Activated T-cell treated with anti-CD3 and anti-CD28 coated beads for 4 hours (primary cell): Measurements from ENCODE around the gene IL13RA2.

Experiments
- DNase-seq: peaks from one replicate; pipeline ENCODE4 v3.0.0-alpha.2; 2020

Gene IL13RA2

GRCh38 chrX:115017455-115017854, at the start of gene IL13RA2:
Gene IL13RA2, minus strand, starts transcription at chrX:115017616. Its CDS starts 347 bp downstream, at chrX:115017269.
- DNase-seq, result no peak

- no peak for DNase-seq
Measured at GRCh38 chrX:115065304-115065703, 47.9 kb upstream of the IL13RA2 start.

GRCh38 chrX:115060013-115060412, 42.6 kb upstream of the IL13RA2 start:
- DNase-seq, result no peak

- no peak for DNase-seq
Measured at GRCh38 chrX:115058276-115058675, 40.9 kb upstream of the IL13RA2 start.

- no peak for DNase-seq
Measured at GRCh38 chrX:115054876-115055275, 37.5 kb upstream of the IL13RA2 start.

GRCh38 chrX:115053223-115053622, 35.8 kb upstream of the IL13RA2 start:
- no peak for DNase-seq

GRCh38 chrX:115047715-115048114, 30.3 kb upstream of the IL13RA2 start:
- DNase-seq, result no peak

- no peak for DNase-seq
Measured at GRCh38 chrX:115047181-115047580, 29.8 kb upstream of the IL13RA2 start.

- DNase-seq, result no peak
Measured at GRCh38 chrX:115040417-115040816, 23.0 kb upstream of the IL13RA2 start.

- no peak for DNase-seq
Measured at GRCh38 chrX:115038406-115038805, 21.0 kb upstream of the IL13RA2 start.

- DNase-seq, result no peak
Measured at GRCh38 chrX:115036029-115036428, 18.6 kb upstream of the IL13RA2 start.

- no peak for DNase-seq
Measured at GRCh38 chrX:115031989-115032388, 14.6 kb upstream of the IL13RA2 start.

GRCh38 chrX:115030625-115031024, 13.2 kb upstream of the IL13RA2 start:
- DNase-seq, result no peak

- no peak for DNase-seq
Measured at GRCh38 chrX:115029869-115030570, 12.6 kb upstream of the IL13RA2 start.

GRCh38 chrX:115029440-115029839, 12.0 kb upstream of the IL13RA2 start:
- DNase-seq, result no peak

GRCh38 chrX:115023811-115024210, 6.4 kb upstream of the IL13RA2 start:
- no peak for DNase-seq

- no peak for DNase-seq
Measured at GRCh38 chrX:115023139-115023538, 5.7 kb upstream of the IL13RA2 start.

GRCh38 chrX:115021121-115021520, 3.7 kb upstream of the IL13RA2 start:
- no peak for DNase-seq

- DNase-seq, result no peak
Measured at GRCh38 chrX:115018944-115019343, 1.5 kb upstream of the IL13RA2 start.

GRCh38 chrX:115018040-115018647, 728 bp upstream of the IL13RA2 start:
- DNase-seq, result no peak

GRCh38 chrX:115013705-115014104, 3.7 kb downstream of the IL13RA2 start:
- DNase-seq, result no peak

- DNase-seq, result no peak
Measured at GRCh38 chrX:115011428-115011827, 6.0 kb downstream of the IL13RA2 start.

- DNase-seq, result no peak
Measured at GRCh38 chrX:114999906-115000305, 17.5 kb downstream of the IL13RA2 start.

GRCh38 chrX:114997779-114998178, 19.6 kb downstream of the IL13RA2 start:
- no peak for DNase-seq
